Duodenal mucosa (tissue), 2 donors: Measurements from ENCODE around the gene XPNPEP1.

Source experiments
- H3K27ac ChIP-seq: one replicate; pipeline ENCODE4 v1.7.0; 2013; ENCODE audit warnings: low read depth, low read length
- H3K27me3 ChIP-seq, 2 donors: one replicate each; pipeline ENCODE4 v1.7.0; 2013; ENCODE audit warnings: low read length in 2 of 2, control low read depth in 1 of 2; ENCODE audit not compliant: insufficient read depth in 2 of 2, control insufficient read depth in 1 of 2
- H3K36me3 ChIP-seq, 2 donors: one replicate each; pipeline ENCODE4 v1.7.0; 2013; ENCODE audit warnings: low read length in 2 of 2, control low read depth in 1 of 2; ENCODE audit not compliant: insufficient read depth in 2 of 2, control insufficient read depth in 1 of 2
- H3K4me1 ChIP-seq, 2 donors: one replicate each; pipeline ENCODE4 v1.7.0; 2013; ENCODE audit warnings: low read length in 2 of 2, control low read depth in 1 of 2; ENCODE audit not compliant: insufficient read depth in 2 of 2, control insufficient read depth in 1 of 2
- H3K4me3 ChIP-seq, 2 donors: one replicate each; pipeline ENCODE4 v1.7.0; 2013; ENCODE audit warnings: low read length in 2 of 2, low read depth in 1 of 2
- H3K9ac ChIP-seq, 2 donors: one replicate each; pipeline ENCODE4 v1.7.0; 2013; ENCODE audit warnings: low read length in 2 of 2, low read depth in 1 of 2
- H3K9me3 ChIP-seq, 2 donors: one replicate each; pipeline ENCODE4 v1.7.0; 2013; ENCODE audit warnings: low read length in 2 of 2, control low read depth in 1 of 2; ENCODE audit not compliant: control insufficient read depth in 1 of 2

Gene XPNPEP1

GRCh38 chr10:109947111-109947920 lies 24.0 kb upstream of the XPNPEP1 start:
- Histone ChIP-seq H3K9ac (no peak overlapping the region), H3K4me1 (peaks cover 3 to 10% of the 10 kb centered on the region in 2 donors), H3K27ac (no peak overlapping the region), H3K36me3 (no peaks in the 10 kb centered on the region), H3K4me3 (no peak overlapping the region), H3K9me3 (no peaks in the 10 kb centered on the region), H3K27me3 (no peaks in the 10 kb centered on the region)

- H3K27me3 ChIP-seq = no peaks in the 10 kb centered on the region
- no peaks in the 10 kb centered on the region for H3K36me3 ChIP-seq
- no peak overlapping the region for H3K4me3 ChIP-seq
- H3K9ac ChIP-seq = no peak overlapping the region
- no peaks in the 10 kb centered on the region for H3K9me3 ChIP-seq
- peaks cover 3 to 11% of the 10 kb centered on the region in 2 donors for H3K4me1 ChIP-seq
- H3K27ac ChIP-seq = no peak overlapping the region
These were observed 23.4 kb upstream of the XPNPEP1 start for GRCh38 chr10:109946680-109947079.

GRCh38 chr10:109945473-109946177 lies 22.3 kb upstream of the XPNPEP1 start:
- Histone ChIP-seq H3K4me1 (peaks cover under 1 to 13% of the 10 kb centered on the region in 2 donors), H3K27ac (no peak overlapping the region), H3K36me3 (no peaks in the 10 kb centered on the region), H3K4me3 (no peak overlapping the region), H3K9ac (no peak overlapping the region), H3K9me3 (no peaks in the 10 kb centered on the region), H3K27me3 (no peaks in the 10 kb centered on the region)

GRCh38 chr10:109944613-109945012 lies 21.3 kb upstream of the XPNPEP1 start:
- H3K27me3 ChIP-seq = no peaks in the 10 kb centered on the region
- H3K4me1 ChIP-seq = peaks cover 0 to 7% of the 10 kb centered on the region in 2 donors
- no peak overlapping the region for H3K4me3 ChIP-seq
- no peaks in the 10 kb centered on the region for H3K9me3 ChIP-seq
- no peaks in the 10 kb centered on the region for H3K36me3 ChIP-seq
- H3K27ac ChIP-seq = no peak overlapping the region
- H3K9ac ChIP-seq = no peak overlapping the region

DNA sequence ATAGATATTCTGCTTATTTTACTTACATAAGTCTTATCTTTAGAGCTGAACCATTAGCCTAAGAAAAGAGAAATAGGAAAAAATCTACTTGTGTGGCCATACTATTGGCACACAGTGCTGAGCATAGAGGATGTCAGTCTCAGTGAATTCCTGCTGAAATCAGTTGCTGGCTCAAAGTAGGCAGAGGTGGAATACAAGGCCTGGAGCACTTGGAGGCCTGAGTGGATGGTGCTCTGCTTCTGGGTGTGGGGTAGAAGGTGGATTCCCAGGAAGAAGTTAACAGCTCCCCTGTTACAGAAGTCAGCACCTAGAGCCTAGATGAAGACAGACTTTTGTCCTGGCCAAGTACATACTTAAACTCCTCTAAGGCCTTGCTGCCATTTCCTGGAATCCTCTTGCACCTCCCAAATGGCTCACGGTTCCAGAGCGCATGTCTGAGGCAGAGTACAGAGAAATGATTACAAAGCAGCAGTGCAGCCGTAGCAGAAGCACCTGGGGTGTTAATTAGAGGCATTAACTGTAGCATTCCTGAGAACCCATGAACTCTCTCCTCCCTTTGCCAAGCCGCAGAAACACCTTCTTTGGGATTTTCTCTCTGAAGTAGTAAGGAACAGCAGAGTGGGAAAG lies 18.0 kb upstream of the XPNPEP1 start:
- Histone ChIP-seq H3K9ac (no peak overlapping the region), H3K9me3 (no peaks in the 10 kb centered on the region), H3K4me3 (no peak overlapping the region), H3K36me3 (no peaks in the 10 kb centered on the region), H3K4me1 (peaks cover 0 to 7% of the 10 kb centered on the region in 2 donors), H3K27me3 (no peaks in the 10 kb centered on the region), H3K27ac (no peak overlapping the region)

- Histone ChIP-seq H3K4me3 (no peak overlapping the region), H3K27ac (no peak overlapping the region), H3K9me3 (no peaks in the 10 kb centered on the region), H3K9ac (no peak overlapping the region), H3K4me1 (peaks cover 0 to 7% of the 10 kb centered on the region in 2 donors), H3K36me3 (no peaks in the 10 kb centered on the region), H3K27me3 (no peaks in the 10 kb centered on the region)
These were observed 17.2 kb upstream of the XPNPEP1 start for GRCh38 chr10:109940553-109940952.

DNA sequence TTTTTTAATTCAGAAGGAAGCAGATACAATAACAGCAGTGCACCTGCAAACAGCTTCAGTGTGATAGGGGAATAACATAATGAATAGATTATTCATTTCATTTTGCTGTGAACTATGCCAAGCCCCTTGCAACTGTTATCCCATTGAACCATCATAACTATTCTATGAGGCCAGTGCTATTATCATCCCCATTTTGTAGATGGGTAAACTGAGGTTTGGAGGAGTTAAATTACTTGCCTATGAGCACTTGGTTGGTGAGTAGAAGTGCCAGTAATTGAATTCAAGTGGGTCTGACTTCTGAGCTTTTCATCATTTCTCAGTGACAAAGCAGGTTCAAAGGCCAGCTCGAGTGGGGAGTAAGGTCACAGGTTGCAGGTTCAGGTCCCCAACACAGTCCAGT lies 16.8 kb upstream of the XPNPEP1 start:
- no peaks in the 10 kb centered on the region for H3K36me3 ChIP-seq
- no peak overlapping the region for H3K4me3 ChIP-seq
- H3K9ac ChIP-seq = no peak overlapping the region
- no peak overlapping the region for H3K27ac ChIP-seq
- no peaks in the 10 kb centered on the region for H3K9me3 ChIP-seq
- H3K4me1 ChIP-seq = peaks cover under 1 to 11% of the 10 kb centered on the region in 2 donors
- no peaks in the 10 kb centered on the region for H3K27me3 ChIP-seq

DNA sequence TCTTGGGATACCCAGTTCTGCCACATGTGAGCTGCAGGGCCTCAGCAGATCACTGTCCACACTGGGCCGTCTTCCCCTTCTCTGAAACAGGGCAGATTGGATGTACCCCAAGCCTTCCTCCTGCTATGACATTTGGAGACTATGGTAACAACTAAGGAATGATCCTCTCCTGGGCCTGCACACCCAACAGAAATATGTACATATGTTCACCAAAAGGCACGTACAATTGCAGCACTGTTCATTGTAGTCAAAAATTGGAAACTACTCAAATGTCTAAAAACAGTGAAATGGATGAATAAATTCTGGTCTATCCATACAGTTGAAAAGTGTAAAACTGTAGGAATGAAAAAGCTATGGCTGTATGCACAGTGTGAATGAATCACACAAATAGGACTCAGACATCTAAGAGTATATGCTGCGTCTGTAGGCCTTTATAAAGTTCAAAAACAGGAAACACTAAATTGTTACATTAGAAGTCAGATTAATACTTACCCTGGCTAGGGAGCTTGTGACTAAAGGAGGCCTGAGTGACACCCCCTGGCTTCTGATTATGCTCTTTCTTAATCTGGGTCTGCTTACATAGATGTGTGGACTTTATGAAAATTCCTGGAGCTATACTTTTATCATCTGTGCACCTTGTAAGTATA lies 16.1 kb upstream of the XPNPEP1 start:
- no peak overlapping the region for H3K27ac ChIP-seq
- H3K36me3 ChIP-seq = no peaks in the 10 kb centered on the region
- no peaks in the 10 kb centered on the region for H3K9me3 ChIP-seq
- H3K9ac ChIP-seq = no peak overlapping the region
- H3K4me1 ChIP-seq = peaks cover 5 to 18% of the 10 kb centered on the region in 2 donors
- H3K27me3 ChIP-seq = no peaks in the 10 kb centered on the region
- H3K4me3 ChIP-seq = no peak overlapping the region

- Histone ChIP-seq H3K27ac (no peak overlapping the region), H3K36me3 (no peaks in the 10 kb centered on the region), H3K9me3 (no peaks in the 10 kb centered on the region), H3K4me3 (no peak overlapping the region), H3K27me3 (no peaks in the 10 kb centered on the region), H3K9ac (no peak overlapping the region), H3K4me1 (peaks cover 5 to 24% of the 10 kb centered on the region in 2 donors)
These were observed 14.3 kb upstream of the XPNPEP1 start for GRCh38 chr10:109937460-109938065.
